SH-SY5Y (cell line): ENCODE measurements around the gene SLX4IP.

Experiments
- GATA2 ChIP-seq: IDR thresholded peaks from 2 replicates; pipeline ENCODE4 v1.6.1; 2011; ENCODE audit warnings: mild to moderate bottlenecking, low read depth, low read length
- GATA3 ChIP-seq: IDR thresholded peaks from 2 replicates; pipeline ENCODE4 v1.6.1; 2011; ENCODE audit warnings: low read depth, mild to moderate bottlenecking, low read length, moderate library complexity

GRCh38 chr20:10385850-10386544 lies 49.1 kb upstream of the SLX4IP start:
- TF ChIP-seq GATA3, result no peak
- no peak for TF ChIP-seq GATA2
